Subcutaneous adipose tissue (tissue), 4 donors: ENCODE results near the gene DACT3. TPM values are rescaled to one million over a fixed set of nuclear protein-coding genes. Genes with fewer than 3 reads are reported as not detected.

Source experiments
- CTCF ChIP-seq: fragments of 450-650 bp; IDR thresholded peaks from one replicate; pipeline ENCODE4 v1.5.1; 2016; ENCODE audit warnings: low read depth, mild to moderate bottlenecking, control low read depth, antibody characterized with exemption, moderate library complexity
- total RNA-seq, 4 donors: library from RNA; depleted of rRNA; stranded (reverse); fragments of >200 nt; gene quantifications; one replicate each; pipeline ENCODE4 v1.1.0, GENCODE V29; 2016

The DACT3 gene
- total RNA-seq, 4 donors from 2014 or later: 0.22 to 0.68 (median 0.57) TPM; not detected in 1

- TF ChIP-seq CTCF: no peak
Observed at GRCh38 chr19:46696866-46697203, 35.9 kb upstream of the DACT3 start.

GRCh38 chr19:46696052-46696451 lies 35.1 kb upstream of the DACT3 start:
- TF ChIP-seq CTCF: no peak

- TF ChIP-seq CTCF: no peak
Observed at GRCh38 chr19:46693760-46694159, 32.8 kb upstream of the DACT3 start.

- TF ChIP-seq CTCF: no peak
Observed at GRCh38 chr19:46692918-46693722, 32.1 kb upstream of the DACT3 start.

- TF ChIP-seq CTCF: no peak
Observed at GRCh38 chr19:46691948-46692347, 31.0 kb upstream of the DACT3 start.

- no peak for TF ChIP-seq CTCF
Observed at GRCh38 chr19:46691104-46691503, 30.1 kb upstream of the DACT3 start.

- no peak for TF ChIP-seq CTCF
Observed at GRCh38 chr19:46689358-46689757, 28.4 kb upstream of the DACT3 start.
